Stimulated activated CD8-positive, alpha-beta memory T cell treated with anti-CD3 and anti-CD28 coated beads, Interleukin-12 subunit alpha, Interleukin-12 subunit beta, amount 100 ng/mL, for 1 hour (primary cell): Measurements from ENCODE around the gene TRMT61B.

Experiments used
- DNase-seq: peaks from one replicate; pipeline ENCODE4 v3.0.0-alpha.2; 2020; ENCODE audit warnings: low read depth

Gene TRMT61B

DNA sequence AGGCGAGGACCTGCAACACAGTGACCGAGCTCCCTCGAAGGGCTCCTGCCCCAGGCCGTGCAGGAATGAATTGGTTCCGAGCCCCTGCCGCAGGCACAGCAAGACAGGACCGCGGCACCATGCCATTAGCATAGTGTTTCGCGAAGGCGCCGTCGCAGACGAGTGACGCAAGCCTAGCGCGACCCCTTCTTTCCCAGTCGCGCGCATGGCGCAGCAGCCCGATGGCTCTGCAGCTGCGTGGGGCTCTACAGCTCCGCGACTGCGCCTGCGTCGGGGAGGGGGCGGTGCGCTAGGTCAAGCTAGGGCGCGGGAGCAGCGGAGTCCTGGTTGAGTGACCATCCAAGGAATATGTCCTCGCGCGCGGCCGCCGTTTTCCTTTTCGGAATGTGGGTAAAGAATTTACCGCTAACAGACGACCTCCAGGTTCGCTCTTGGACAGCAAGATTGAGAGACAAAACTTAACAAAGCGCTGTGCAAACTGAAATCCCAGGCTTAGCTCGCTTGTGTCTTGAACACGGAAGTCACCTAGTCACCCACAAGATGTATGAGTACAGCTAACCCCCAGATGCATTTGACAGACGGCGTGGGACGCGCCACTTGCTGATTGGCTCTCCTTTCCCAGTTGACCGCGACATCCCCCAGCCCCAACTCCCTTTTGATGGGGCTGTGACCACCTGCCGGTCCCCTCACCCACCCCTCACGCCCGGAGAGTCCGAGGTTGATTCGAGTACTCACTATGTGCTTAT, at the start of gene TRMT61B:
Gene TRMT61B, minus strand, starts transcription at position 164 of the 746 bp plus-strand sequence. Its CDS starts 32 bp downstream, at position 132.
- peak; percentile 96 for DNase-seq

DNA sequence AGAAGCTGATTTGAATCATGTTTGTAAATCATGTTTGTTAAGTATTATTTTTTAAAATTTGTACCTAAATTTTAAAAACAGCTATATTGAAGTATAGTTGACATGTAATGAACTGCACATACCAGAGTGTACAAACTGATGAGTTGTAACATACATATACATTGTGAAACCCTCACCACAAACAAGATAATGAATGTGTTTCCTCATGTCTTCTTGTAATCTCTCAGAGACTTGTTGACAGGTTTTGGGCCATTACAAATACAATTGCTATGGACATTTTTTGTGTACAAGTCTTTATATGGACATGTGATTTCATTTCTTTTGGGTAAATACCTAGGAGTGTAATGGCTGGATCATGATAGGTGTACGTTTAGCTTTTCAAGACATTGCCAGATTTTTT, 45.8 kb upstream of the TRMT61B start:
- no peak for DNase-seq

DNA sequence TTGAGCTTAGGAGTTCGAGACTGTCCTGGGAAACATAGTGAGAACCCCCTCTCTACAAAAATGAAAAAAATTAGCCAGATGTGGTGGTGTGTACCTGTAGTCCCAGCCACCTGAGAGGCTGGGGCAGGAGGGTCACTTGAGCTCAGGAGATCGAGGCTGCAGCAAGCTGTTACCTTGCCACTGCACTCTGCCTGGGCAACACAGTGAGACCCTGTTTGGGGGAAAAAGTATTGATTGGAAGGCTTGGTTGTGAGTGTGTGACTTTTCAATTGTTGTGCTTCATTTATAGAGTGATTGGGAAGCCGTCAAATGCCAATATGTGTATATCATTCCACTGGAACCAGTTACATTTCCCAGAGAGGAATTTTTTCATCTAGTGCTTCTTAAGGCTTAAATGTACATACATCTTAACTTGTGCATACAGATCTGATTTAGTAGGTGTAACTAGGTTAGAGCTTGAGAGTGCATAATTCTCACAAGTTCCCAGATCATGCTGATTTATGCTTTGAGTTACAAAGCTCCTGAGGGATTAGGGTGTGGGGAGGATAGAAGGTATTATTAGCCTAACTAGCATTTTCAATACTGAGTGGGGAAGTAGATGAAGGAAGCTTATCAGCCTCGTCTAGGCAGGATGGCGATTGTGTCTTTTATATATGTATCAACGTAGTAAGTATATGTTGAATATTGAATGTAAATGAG, 39.7 kb upstream of the TRMT61B start:
- DNase-seq: no peak

DNA sequence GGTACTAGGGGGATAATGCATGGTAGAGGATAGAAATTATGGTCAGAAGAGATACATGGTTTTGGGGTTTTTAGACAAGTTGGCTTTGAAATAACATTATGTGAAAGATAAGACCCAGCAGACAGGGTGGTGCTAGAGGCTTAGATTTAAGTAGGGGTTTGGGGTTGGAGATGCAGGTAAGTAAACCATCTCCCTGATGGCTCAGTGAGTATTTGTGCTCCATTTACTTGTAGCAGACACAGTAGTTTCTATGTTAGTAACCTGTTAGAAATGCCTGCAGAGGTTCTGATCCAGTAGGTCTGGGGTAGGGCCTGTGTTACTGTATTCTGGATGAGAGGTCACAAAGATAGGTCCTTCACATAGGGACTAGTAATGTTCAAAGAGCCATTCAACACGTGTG, 38.1 kb upstream of the TRMT61B start:
- no peak for DNase-seq

DNA sequence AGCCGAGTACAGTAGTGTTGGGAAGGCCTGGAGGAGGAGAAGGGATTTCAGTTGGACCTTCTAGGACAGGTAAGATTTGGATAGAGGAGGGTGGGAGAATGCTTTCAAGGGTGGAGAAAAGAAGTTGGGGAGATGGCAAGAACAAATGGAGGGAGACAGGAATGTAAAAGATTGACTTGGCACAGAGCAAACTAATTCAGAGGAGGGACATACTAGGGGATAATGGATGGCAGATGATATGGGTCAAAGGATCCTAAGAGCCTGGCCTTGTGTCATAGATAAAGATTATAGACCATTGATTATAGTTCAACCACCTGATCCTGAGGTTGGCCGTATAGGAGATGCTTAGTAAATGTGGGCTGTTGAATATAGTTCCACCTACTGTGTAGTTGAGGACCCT, 36.7 kb upstream of the TRMT61B start:
- DNase-seq: no peak

DNA sequence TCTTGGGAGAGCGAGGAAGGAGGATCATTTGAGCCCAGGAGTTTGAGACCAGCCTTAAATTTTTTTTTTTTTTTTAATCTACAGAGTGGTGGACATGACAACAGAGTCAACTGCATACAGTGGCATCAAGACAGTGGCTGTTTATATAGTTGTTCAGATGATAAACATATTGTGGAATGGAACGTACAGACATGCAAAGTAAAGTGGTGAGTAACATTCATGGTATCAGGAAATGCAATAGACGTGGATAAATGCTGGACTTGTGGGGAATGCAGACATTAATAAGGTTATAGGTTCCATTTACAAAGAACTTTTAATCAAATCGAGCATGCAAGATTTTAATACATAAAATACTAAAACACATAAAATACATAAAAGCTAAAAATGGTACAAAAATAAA, 36.3 kb upstream of the TRMT61B start:
- DNase-seq: no peak

DNA sequence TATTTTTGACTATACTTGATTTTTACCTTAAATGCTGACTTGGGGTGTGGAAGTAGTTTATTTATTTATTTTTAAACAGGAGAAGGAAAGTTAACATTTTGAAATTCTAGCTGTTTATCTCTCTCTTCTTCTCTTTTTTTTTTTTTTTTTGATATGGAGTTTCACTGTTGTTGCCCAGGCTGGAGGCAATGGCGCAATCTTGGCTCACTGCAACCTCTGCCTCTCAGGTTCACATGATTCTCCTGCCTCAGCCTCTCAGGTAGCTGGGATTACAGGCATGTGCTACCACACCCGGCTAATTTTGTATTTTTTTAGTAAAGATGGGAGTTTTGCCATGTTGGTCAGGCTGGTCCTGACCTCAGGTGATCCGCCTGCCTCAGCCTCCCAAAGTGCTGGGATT, 35.4 kb upstream of the TRMT61B start:
- no peak for DNase-seq

DNA sequence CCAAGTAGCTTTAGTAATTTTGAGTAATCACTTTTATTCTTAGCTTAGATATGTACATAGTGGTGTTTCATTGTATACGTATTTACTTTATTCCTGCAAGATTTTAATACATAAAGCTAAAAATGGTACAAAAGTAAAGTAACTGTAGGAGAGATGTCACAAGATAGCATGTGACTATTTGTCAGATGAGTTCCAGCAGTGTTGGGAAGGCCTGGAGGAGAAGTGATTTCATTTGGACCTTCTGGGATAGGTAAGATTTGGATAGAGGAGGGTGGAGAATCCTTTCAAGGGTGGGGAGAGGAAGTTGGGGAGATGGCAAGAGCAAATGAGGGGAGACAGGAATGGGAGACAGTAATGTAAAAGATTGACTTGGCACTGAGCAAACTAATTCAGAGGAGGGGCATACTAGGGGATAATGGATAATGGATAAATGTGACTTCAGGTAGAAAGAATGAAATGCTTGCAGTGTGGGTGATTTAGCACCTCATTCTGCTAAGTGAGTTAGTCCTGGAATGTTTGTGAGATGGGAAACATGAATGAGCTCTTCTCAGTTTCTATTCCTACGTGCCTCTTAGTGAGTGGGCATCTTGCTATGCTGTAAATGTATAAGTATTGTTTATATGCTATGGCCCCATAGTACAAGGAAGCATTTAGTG, 34.8 kb upstream of the TRMT61B start:
- DNase-seq: no peak

DNA sequence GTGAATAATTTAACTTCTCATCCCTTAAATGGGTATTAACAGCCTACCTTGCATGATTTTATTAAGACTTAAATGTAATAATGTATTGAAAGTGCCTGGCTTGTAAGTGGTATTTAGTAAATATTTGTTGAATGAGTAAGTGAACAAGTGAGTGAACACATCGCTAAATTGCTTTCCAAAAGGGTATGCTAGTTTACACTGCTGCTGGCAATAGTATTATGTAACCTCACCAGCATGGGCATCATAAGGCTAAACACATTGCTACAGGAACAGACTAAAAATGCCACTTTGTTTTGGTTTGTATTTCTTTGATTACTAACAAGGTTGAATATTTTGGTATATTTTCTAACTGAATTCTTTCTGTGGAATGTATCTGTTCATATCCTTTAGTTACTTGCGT, 34.2 kb upstream of the TRMT61B start:
- DNase-seq: no peak

DNA sequence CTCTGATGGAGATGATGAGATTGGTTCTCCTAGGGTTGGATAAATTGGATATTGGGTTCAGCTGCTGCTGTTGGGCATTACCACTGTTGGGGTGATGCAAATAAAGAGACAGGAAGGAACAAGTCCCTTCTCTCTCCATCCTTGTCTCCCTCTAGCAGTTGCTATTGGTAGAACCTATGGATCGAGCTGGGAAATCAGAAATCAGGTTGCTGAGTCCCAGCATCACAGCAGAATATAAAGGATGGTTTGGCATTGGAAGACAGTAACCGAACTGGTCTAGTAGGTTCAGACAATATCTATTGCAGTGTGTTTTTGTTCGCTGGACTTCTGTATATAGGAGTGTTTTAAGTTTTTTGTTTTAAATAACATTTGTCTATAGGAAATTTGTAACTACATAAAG, 32.5 kb upstream of the TRMT61B start:
- DNase-seq: no peak

DNA sequence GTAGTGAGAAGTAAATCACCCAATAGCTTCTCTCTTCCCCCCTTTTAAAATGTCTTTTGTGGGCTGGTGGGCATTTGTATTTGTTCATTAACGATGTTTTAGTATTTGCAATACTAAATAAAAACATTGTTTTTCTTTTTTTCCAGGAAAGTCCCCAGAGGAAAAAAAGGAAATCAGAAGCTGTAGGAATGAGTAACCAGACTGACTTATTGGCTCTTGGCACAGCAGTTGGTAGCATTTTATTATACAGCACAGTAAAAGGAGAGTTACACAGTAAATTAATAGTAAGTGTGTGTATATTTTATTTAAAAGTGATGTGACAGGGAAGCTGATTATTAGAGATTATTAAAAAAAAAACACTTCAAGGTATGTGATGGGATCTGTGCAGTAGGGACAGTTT, 31.7 kb upstream of the TRMT61B start:
- no peak for DNase-seq

DNA sequence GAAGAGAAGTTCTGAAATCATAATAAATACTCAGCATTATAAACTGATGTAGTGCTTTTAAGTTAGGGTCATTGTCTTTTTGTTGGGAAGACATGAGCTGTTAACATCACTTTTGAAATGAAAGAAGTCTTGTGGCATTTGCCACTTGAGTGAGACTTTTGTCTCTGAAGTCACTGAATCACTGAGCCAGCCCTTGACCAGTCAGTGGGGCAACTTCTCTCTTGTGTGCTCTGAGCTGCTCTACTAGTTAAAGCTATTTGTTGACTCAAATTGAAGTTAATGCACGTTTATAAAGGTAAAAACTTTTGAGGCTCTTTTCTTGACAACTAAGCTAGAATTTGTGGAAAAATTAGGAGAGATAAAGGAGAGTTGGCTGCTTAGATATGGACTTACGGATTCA, 31.1 kb upstream of the TRMT61B start:
- no peak for DNase-seq

DNA sequence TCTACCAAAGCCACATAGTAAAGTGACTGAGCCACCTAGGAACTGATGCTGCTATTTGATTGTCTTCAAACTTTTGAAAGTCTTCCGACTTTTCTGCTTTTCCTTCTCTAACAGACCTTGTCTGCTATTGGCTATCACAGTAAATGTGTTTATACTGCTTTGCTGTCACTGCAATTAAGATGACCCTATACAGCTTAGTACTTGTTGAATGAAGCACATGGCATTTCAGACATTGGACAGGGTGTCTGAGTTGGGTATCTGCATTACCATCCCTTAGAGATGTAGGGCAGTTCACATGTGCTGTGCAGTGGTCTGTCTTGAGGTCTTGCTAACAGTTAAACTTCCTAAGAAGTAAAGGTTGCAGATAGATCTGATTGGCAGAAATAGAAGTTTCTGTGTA, 27.9 kb upstream of the TRMT61B start:
- no peak for DNase-seq

DNA sequence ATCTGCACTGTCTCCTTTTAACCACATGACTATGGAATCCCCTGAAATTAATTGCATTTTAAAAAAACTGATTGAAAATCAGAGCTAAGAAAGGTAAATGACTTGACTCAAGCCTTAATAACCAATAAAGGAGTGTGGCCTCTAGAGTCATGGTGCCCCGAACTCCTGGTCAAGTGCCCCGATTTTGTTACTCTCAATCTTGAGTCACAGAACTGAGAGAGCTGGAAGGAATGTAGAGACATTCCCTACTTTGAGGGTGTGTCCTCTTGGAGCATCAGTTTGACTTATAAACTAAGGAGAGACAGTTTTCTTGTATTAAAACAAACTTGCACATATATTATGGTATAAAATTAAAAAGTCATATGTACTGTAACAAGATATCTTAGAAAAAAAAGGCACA, 26.8 kb upstream of the TRMT61B start:
- no peak for DNase-seq

DNA sequence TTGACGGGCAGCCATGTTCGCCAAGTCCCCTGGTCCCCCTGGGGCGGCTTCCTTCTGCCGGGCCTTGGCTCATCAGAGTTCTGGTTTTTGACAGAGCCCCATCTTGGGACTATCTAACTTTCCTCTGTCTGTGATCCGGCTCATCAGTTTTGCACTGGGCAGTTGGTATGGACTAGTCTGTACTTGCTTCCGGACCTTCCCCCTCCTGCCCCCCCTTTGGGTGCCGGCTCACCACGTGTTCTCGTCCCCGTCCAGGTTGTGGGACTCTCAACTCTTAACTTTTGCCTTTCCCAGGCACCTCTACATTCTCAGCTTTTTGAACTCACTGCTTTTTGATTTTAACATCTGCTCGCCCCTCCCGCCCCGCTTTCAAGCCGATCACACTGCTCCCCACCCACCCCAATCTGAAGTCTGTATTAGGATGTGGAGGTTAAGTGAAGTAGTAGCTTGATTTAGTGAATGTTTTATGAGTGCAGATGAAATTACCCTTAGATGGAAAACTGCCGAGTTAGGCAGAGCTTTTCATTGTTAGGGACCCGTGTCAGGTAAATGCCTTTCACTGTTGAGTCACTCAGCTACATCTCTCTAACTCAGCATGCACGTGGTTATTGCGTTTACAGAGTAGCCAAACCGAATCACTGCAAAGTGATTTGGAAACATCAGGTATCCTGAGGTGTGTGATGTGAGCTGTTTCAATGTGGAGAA, 25.2 kb upstream of the TRMT61B start:
- peak; percentile 6 for DNase-seq

DNA sequence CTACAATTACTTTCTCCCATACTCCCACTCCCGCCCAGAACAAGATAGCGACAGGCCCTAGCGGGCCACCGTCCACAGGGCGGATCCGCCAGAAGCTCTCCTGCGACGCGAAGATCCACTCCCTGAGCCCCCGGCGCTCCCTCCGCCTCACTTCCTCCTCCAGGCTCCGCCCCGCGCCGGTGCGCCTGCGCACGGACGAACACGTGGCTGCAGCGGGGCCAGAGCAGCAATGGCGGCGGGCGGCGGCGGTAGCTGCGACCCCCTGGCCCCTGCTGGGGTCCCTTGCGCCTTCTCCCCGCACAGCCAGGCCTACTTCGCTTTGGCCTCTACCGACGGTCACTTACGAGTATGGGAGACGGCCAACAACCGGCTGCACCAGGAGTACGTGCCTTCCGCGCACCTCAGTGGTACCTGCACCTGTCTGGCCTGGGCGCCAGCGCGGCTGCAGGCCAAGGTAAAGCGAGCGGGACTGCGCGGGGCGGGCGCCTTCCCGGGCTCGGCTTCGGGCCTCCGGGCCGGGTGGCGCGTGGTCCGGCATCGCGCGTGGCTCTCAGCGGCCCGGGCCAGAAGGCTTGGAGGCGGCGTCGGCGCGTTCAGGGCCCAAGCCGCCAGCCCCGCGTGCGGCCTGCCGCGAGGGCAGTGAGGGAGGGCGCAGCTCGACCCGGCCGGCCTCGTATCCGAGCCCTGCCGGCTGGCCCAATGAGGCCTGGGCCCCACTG, 24.5 kb upstream of the TRMT61B start, which contains the start of gene WDR43:
Gene WDR43, plus strand, starts transcription at position 198 of the 719 bp plus-strand sequence. Its CDS starts 32 bp downstream, at position 230.
- peak; percentile 97 for DNase-seq

DNA sequence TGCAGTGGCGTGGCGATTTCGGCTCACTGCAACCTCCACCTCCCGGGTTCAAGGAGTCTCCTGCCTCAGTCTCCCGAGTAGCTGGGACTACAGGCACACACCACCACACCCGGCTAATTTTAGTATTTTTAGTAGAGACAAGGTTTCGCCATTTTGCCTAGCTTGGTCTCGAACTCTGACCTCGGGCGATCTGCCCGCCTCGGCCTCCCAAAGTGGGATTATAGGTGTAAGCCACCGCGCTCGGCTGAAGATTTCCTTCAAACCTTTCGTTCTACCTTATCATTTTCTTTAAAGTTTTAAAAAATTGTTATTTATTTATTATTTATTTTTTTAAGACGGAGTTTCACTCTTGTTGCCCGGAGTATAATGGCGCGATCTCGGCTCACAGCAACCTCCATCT, 23.4 kb upstream of the TRMT61B start:
- DNase-seq: no peak

DNA sequence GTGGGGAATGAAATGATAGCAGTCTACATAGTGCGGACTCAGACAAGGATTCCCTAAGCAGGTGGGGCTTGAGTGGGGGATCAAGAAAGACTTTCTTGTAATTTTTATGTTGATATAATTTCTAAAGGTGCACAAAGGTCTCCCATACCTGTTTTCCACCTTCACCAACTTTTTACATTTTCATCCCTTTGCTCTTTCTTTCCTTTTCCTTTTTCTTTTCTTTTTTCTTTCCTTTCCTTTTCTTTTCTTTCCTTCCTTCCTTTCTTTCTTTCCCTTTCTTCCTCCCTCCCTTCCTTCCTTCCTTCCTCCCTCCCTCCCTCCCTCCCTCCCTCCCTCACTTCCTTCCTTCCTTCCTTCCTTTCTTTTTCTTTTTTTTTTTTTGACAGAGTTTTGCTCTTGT, 10.1 kb upstream of the TRMT61B start:
- DNase-seq: no peak

DNA sequence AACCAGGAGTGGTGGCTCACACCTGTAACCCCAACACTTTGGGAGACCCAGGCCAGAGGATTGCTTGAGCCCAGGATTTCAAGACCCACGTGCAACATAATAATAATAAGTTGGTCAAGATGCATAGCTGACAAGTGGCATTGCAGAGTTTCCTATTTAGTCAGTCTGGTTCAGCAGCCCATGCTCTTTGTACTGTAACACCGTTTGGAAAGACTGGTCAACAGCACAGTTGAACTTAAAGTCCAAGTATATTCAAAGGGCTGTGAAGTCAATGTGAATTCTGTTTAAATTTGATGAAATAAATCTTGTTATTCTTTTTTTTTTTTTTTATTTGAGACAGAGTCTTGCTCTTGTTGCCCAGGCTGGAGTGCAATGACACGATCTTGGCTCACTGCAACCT, 1.5 kb upstream of the TRMT61B start:
- no peak for DNase-seq

DNA sequence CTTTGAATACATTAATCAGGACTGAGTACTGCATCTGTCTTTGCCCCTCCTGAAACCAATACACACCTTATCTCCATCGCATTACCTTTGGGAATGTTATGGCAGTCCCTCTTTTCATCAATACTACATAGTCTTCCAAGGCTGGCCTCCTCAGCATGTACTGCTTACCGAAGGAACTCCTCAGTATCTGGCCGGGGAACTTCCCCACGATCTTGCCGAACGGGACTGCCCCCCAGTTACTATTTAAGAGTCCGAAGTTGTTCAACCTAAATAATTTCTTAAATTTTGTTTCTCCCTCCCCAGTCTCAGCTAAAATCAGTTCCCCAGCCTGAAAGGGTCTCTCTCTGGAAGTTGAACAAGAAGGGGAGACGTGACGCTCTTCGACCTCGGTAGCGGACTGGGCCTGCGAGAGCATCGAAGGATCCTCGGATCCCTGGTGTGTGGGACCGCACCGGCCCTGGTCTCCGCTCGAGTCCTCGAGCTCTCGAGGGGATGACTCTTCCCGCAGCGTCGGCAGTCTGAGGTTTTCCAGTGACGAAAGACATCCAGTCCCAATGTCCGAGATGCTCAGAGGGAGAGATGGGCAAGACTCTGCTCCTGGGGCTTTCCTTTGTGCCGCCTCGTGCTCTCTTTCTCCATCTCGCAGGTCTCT, 489 bp downstream of the TRMT61B start:
- no peak for DNase-seq

DNA sequence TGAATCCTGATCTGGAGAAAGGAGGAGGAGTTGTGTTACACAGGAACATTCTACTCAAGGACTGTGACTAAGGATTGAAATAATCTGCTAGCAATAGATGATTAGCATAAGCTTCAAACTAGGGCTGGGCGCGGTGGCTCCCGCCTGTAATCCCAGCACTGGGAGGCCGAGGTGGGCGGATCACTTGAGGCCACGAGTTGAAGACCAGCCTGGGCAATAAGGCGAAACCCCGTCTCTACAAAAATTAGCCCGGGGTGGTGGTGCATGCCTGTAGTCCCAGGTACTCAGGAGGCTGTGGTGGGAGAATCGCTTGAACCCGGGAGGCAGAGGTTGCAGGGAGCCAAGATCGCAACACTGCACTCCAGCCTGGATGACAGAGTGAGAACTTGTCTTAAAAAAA, 1.5 kb downstream of the TRMT61B start:
- DNase-seq: no peak
